ENCODE measurements around the gene F8.

GRCh38 chrX:154800478-154801210 is 221.9 kb downstream of the F8 start:
- TF ChIP-seq POLR2A (IDR thresholded peaks at IDR 0.05) (no peak), POLR2AphosphoS5 (IDR thresholded peaks at IDR 0.05) (no peak), EP300 (IDR thresholded peaks at IDR 0.05) (no peak), CTCF (IDR thresholded peaks at IDR 0.05) (no peak)
